ENCODE measurements around the gene SAMD11. TPM values are rescaled to one million over a fixed set of nuclear protein-coding genes. Genes with fewer than 3 reads are reported as not detected.
A peak's percentile ranks its signal among the peaks of the same experiment; 100 is the strongest.
"Not testable (repeated sequence)": the region's sequence is repeated elsewhere in the genome, so short reads cannot be mapped to it uniquely, and the experiment has no call there.

SAMD11 gene
- polyA plus RNA-seq, 2 of the 4 experiments (the other 2 are of a cell fraction) = 22.4 to 52.8 TPM

DNA sequence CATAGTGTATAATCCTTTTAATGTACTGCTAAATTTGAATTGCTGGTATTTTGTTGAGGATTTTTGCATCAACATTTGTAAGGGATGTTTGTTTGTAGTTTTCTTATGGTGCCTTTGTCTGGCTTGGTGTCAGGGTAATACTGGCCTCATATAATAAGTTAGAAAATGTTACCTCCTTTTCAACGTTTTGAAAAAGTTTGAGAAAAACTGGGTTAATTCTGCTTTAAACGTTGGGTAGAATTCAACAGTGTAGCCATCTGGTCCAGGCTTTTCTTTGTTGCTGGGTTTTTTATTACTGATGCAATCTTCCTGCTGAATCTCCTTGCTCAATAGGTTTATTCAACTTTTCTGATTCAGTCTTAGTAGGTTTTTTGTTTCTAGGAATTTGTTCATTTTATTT is 43.2 kb upstream of the SAMD11 start:
- POLR2A ChIA-PET; H3K4me3 ChIP-seq; H3K4me1 ChIP-seq; H3K9me3 ChIP-seq; FAIRE-seq; H3K4me2 ChIP-seq; H3K27ac ChIP-seq; DNase-seq (ENCODE audit: low read depth in 1 of 2, low spot score in 1 of 2); CTCF ChIA-PET; ATAC-seq: not testable (repeated sequence)
- TF ChIP-seq RNF2 (IDR thresholded peaks at IDR 0.05; ENCODE audit: borderline replicate concordance, low read depth) = 0 out of 2 replicates have a peak, but pooled peaks have one; percentile 45
- WGBS (ENCODE audit: missing lambda C conversion rate) = 7% methylated on average over 2 of the region's 2 CpGs

DNA sequence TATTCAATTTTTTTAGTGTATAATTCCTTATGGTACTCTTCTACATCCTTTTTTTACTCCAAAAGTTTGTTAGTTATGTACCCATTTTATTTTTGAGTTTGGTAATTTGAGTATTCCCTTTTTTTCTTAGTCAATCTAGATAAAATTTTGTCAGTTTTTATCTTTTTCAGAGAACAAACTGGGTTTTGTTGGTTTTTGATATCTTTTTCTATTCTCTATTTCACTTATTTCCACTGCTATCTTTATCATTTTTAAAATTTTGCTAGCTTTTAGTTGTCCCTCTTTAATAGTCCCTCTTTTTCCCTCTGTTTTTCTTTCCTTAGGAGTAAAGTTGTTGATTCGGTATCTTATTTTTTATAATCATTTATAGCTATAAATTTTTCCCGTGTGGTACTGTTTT is 42.8 kb upstream of the SAMD11 start:
- H3K4me2 ChIP-seq; H3K9me3 ChIP-seq; H3K27ac ChIP-seq; H3K4me1 ChIP-seq; DNase-seq (ENCODE audit: low read depth in 1 of 2, low spot score in 1 of 2); CTCF ChIA-PET; POLR2A ChIA-PET; ATAC-seq; FAIRE-seq; H3K4me3 ChIP-seq: not testable (repeated sequence)
- TF ChIP-seq RNF2 (IDR thresholded peaks at IDR 0.05; ENCODE audit: borderline replicate concordance, low read depth) = peak; percentile 7; the same call in 1 of the 2 replicates
- WGBS (ENCODE audit: missing lambda C conversion rate) = 10% methylated on average over 2 of the region's 2 CpGs

DNA sequence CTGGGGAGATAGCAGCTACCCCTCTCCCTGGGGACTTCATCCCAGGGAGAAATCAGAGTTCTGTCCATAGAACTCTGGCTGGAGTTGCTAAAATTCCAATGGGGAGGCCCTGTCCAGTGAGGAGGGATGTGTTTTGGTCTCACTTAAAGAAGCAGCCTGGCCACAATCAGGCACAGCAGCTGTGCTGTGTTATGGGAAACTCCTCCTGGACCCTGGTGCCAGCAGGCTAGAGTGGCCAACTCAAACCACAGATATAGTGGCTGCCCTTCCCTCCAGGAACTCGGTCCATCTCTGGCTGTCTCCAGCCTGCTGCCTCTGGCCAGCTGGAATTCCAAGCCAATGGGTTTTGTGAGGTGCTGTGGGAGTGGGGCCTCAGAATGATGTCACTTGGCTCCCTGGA is 37.4 kb upstream of the SAMD11 start:
- no CpG with 5 or more reads among the region's 1 CpG for WGBS (ENCODE audit: missing lambda C conversion rate)
- ATAC-seq (no peak), FAIRE-seq (no peak), DNase-seq (ENCODE audit: low read depth in 1 of 2, low spot score in 1 of 2) (no peak)
- POLR2A ChIA-PET = no interaction called here
- TF ChIP-seq ZSCAN20 (CRISPR knock-in tag; IDR thresholded peaks at IDR 0.05) (no peak), RNF2 (IDR thresholded peaks at IDR 0.05; ENCODE audit: borderline replicate concordance, low read depth) (no peak), EHF (CRISPR knock-in tag; IDR thresholded peaks at IDR 0.05) (no peak), RCOR1 (IDR thresholded peaks at IDR 0.05; ENCODE audit: low read depth, low read length) (no peak), ESRRA (IDR thresholded peaks at IDR 0.05; ENCODE audit: borderline replicate concordance, low read length) (no peak), CEBPB (IDR thresholded peaks at IDR 0.05) (no peak), RAD21 (conservative IDR thresholded peaks at IDR 0.05 in 1 of 2, IDR thresholded peaks at IDR 0.05 in 1 of 2) (no peak), NR3C1 (IDR thresholded peaks at IDR 0.05) (no peak), RFX5 (IDR thresholded peaks at IDR 0.05) (no peak), GATA3 (IDR thresholded peaks at IDR 0.05; ENCODE audit: borderline replicate concordance) (no peak)
- TF ChIP-seq, protein P1, sequence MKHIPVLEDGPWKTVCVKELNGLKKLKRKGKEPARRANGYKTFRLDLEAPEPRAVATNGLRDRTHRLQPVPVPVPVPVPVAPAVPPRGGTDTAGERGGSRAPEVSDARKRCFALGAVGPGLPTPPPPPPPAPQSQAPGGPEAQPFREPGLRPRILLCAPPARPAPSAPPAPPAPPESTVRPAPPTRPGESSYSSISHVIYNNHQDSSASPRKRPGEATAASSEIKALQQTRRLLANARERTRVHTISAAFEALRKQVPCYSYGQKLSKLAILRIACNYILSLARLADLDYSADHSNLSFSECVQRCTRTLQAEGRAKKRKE (CRISPR knock-in tag; IDR thresholded peaks at IDR 0.05; ENCODE audit: low read depth) = no peak
- CTCF ChIA-PET = no interaction called here
- no peaks in the 10 kb centered on the region for H3K9me3 ChIP-seq
- H3K4me2 ChIP-seq = no peak overlapping the region
- no peak overlapping the region for H3K4me3 ChIP-seq
- H3K4me1 ChIP-seq = no peaks in the 10 kb centered on the region
- H3K27ac ChIP-seq = no peak overlapping the region

DNA sequence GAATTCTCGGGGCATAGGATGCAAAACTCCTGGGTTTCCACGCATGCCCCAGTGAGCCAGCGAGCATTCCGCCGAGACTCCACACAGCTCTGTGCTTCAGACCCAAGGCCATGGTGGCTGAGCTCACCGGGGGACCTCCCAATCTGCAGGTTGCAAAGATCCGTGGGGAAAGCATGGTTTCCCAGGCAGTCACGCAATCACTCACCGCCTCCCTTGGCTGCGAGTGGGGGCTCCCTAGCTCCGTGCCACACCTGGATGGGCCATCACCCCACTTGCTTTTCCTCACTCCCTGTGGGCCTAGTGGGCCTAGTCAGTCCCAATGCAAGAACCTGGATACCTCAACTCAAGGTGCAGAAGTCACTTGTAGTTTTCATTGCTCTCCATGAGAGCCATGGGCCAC is 37.0 kb upstream of the SAMD11 start:
- WGBS (ENCODE audit: missing lambda C conversion rate) = 56% methylated on average over 6 of the region's 11 CpGs
- FAIRE-seq (no peak), ATAC-seq (no peak), DNase-seq (ENCODE audit: low read depth in 1 of 2, low spot score in 1 of 2) (no peak)
- Histone ChIP-seq H3K4me2 (no peak overlapping the region), H3K27ac (no peak overlapping the region), H3K4me3 (no peak overlapping the region), H3K9me3 (no peaks in the 10 kb centered on the region), H3K4me1 (no peaks in the 10 kb centered on the region)
- ChIA-PET CTCF (interaction anchor here (0.6 kb wide), 1 partner anchor 1676 kb away, joined by 4 read pairs; no protein-coding TSS in a partner anchor), POLR2A (no interaction called here)
- TF ChIP-seq HEYL (CRISPR knock-in tag; IDR thresholded peaks at IDR 0.05) (no peak), MYC (IDR thresholded peaks at IDR 0.05; ENCODE audit: borderline replicate concordance, low read length) (no peak), PHF8 (IDR thresholded peaks at IDR 0.05; ENCODE audit: borderline replicate concordance, low read depth) (no peak), RNF2 (IDR thresholded peaks at IDR 0.05; ENCODE audit: borderline replicate concordance, low read depth) (no peak), FOSB (CRISPR knock-in tag; IDR thresholded peaks at IDR 0.05) (no peak), POLR2AphosphoS2 (conservative IDR thresholded peaks at IDR 0.05; ENCODE audit: low read length) (no peak), ZFP36 (IDR thresholded peaks at IDR 0.05; ENCODE audit: borderline replicate concordance, partially characterized antibody) (no peak), CHD4 (IDR thresholded peaks at IDR 0.05; ENCODE audit: borderline replicate concordance) (no peak), CEBPB (IDR thresholded peaks at IDR 0.05) (no peak)
